ENCODE measurements around the gene FPR2. TPM values are rescaled to one million over a fixed set of nuclear protein-coding genes. Genes with fewer than 3 reads are reported as not detected.

FPR2 gene
- total RNA-seq, 1 experiment from 2014 or later = not detected

DNA sequence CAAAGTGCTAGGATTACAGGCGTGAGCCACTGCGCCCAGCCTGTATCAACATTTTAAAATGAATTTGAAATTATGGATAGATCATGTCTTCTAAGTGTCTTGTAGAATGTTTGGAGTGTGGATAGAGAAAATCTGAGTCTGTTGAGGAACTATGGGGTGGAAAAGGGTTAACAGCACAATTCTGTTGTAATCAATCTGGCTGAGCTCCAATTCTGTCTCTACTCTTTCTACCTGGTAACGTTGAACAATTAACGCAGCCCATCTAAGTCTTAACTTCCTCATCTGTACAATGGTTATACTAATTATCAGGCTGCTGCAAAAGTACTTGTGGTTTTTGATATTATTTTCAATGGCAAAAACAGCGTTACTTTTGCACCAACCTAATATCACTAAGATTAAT lies 4.1 kb downstream of the FPR2 start:
- no peak overlapping the region for H2AFZ ChIP-seq
- DNase-seq = no peak
- H3K36me3 ChIP-seq (ENCODE audit: low read depth) = no peaks in the 10 kb centered on the region
- no peaks in the 10 kb centered on the region for H3K4me1 ChIP-seq (replicated peaks; ENCODE audit: insufficient read depth)
- CTCF ChIA-PET = no interaction called here
- H3K27ac ChIP-seq = no peak overlapping the region
- H3F3A ChIP-seq (ENCODE audit: insufficient read depth, low read depth) = no peaks in the 10 kb centered on the region
- H4K20me1 ChIP-seq (ENCODE audit: insufficient read depth) = no peaks in the 10 kb centered on the region
- H3K4me2 ChIP-seq = no peak overlapping the region
- H3K9me2 ChIP-seq (ENCODE audit: insufficient read depth) = no peaks in the 10 kb centered on the region
- peaks cover 3% of the 10 kb centered on the region; the same call in 1 of the 2 replicates for H3K9me3 ChIP-seq (ENCODE audit: insufficient read depth, low read depth)
- BruUV-seq (replicated peaks) = no TSS peak
- no peak for TF ChIP-seq EZH2 (IDR thresholded peaks at IDR 0.05; ENCODE audit: low read depth)
- TF ChIP-seq, protein P1, sequence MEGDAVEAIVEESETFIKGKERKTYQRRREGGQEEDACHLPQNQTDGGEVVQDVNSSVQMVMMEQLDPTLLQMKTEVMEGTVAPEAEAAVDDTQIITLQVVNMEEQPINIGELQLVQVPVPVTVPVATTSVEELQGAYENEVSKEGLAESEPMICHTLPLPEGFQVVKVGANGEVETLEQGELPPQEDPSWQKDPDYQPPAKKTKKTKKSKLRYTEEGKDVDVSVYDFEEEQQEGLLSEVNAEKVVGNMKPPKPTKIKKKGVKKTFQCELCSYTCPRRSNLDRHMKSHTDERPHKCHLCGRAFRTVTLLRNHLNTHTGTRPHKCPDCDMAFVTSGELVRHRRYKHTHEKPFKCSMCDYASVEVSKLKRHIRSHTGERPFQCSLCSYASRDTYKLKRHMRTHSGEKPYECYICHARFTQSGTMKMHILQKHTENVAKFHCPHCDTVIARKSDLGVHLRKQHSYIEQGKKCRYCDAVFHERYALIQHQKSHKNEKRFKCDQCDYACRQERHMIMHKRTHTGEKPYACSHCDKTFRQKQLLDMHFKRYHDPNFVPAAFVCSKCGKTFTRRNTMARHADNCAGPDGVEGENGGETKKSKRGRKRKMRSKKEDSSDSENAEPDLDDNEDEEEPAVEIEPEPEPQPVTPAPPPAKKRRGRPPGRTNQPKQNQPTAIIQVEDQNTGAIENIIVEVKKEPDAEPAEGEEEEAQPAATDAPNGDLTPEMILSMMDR (conservative IDR thresholded peaks at IDR 0.05) = no peak
- POLR2A ChIA-PET (ENCODE audit: unreplicated experiment) = no interaction called here
- peaks cover 96% of the 10 kb centered on the region for H3K27me3 ChIP-seq (ENCODE audit: insufficient read depth, low read depth)
- H3K4me3 ChIP-seq = no peak overlapping the region
- intact Hi-C loops (cut with micrococcal nuclease; ENCODE audit: unreplicated experiment) = no loop called here
- H3K79me2 ChIP-seq (ENCODE audit: low read depth) = no peaks in the 10 kb centered on the region

DNA sequence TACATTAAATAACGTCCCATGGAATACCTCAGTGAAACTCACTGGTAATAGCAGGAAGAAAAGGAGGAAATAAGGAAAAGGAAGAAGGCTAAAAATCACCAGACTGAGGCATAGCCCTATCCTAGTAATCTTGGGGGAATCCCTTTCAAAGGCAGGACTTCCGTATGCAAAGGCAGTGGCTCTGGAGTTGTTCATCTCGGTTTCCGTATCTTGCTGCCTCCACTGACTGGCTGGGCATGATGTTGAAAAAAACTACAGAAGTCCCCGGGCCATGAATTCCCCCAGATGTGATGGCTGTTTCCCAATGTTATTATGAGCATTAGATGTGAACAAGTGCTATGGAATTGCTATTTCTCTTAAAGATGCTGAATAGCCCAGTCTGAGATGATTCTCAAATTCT lies 5.5 kb downstream of the FPR2 start:
- Histone ChIP-seq H3K4me3 (no peak overlapping the region), H4K20me1 (ENCODE audit: insufficient read depth) (no peaks in the 10 kb centered on the region), H3K36me3 (ENCODE audit: low read depth) (no peaks in the 10 kb centered on the region), H3F3A (ENCODE audit: insufficient read depth, low read depth) (no peaks in the 10 kb centered on the region), H3K27ac (no peak overlapping the region), H3K9me2 (ENCODE audit: insufficient read depth) (no peaks in the 10 kb centered on the region), H2AFZ (no peak overlapping the region), H3K4me2 (no peak overlapping the region), H3K9me3 (ENCODE audit: insufficient read depth, low read depth) (peaks cover 3% of the 10 kb centered on the region; the same call in 1 of the 2 replicates), H3K4me1 (replicated peaks; ENCODE audit: insufficient read depth) (no peaks in the 10 kb centered on the region), H3K27me3 (ENCODE audit: insufficient read depth, low read depth) (peaks cover 92% of the 10 kb centered on the region), H3K79me2 (ENCODE audit: low read depth) (no peaks in the 10 kb centered on the region)
- BruUV-seq (replicated peaks) = no TSS peak
- intact Hi-C loops (cut with micrococcal nuclease; ENCODE audit: unreplicated experiment) = no loop called here
- ChIA-PET POLR2A (ENCODE audit: unreplicated experiment) (no interaction called here), CTCF (no interaction called here)
- no peak for DNase-seq
- TF ChIP-seq, protein P1 (conservative IDR thresholded peaks at IDR 0.05) = no peak
- no peak for TF ChIP-seq EZH2 (IDR thresholded peaks at IDR 0.05; ENCODE audit: low read depth)

DNA sequence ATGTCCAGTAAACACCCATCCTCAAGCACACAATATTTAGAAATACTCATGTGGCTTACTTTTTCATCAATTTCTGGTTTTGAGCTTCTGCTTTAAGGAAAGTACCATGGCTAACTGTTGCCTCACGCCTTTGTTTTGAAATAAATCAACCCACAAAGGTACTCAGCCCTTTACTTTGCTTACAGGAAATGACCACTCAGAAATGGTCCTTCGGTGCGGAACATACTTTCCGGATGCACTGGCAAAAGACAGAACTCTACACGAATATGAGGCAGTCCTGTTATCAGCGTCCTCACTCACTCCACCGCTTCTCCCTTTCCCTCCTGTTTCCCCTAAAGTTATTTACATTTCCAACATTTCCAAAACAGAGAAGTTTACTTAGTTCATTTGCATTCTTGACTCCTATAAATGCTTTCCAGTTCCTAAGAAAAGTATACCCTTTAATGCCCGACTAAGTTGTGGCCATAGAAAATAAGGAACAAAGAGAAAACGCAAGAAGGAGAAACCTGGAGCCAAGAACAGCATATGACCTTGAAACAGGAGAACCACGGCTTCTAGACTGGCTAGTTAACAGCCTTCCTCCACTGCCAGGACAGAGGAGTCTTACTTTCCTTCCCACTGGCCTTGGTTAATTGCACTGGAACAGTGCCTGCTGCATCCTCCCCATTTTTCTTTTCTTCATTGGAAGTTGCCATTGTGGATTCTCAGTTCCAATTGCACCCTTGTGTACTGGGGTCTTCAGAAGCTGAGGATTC lies 10.6 kb downstream of the FPR2 start:
- DNase-seq = no peak
- Histone ChIP-seq H3K79me2 (ENCODE audit: low read depth) (no peaks in the 10 kb centered on the region), H3K4me2 (no peak overlapping the region), H2AFZ (no peak overlapping the region), H3K4me1 (replicated peaks; ENCODE audit: insufficient read depth) (no peaks in the 10 kb centered on the region), H3K9me2 (ENCODE audit: insufficient read depth) (no peaks in the 10 kb centered on the region), H3K9me3 (ENCODE audit: insufficient read depth, low read depth) (0 out of 2 replicates have a peak, but pooled peaks cover 3% of the 10 kb centered on the region), H3F3A (ENCODE audit: insufficient read depth, low read depth) (no peaks in the 10 kb centered on the region), H3K36me3 (ENCODE audit: low read depth) (no peaks in the 10 kb centered on the region), H4K20me1 (ENCODE audit: insufficient read depth) (no peaks in the 10 kb centered on the region), H3K27me3 (ENCODE audit: insufficient read depth, low read depth) (peaks cover 74% of the 10 kb centered on the region), H3K27ac (no peak overlapping the region), H3K4me3 (no peak overlapping the region)
- POLR2A ChIA-PET (ENCODE audit: unreplicated experiment) = no interaction called here
- CTCF ChIA-PET = no interaction called here
- TF ChIP-seq, protein P1 (conservative IDR thresholded peaks at IDR 0.05) = no peak
- TF ChIP-seq EZH2 (IDR thresholded peaks at IDR 0.05; ENCODE audit: low read depth) = no peak
- intact Hi-C loops (cut with micrococcal nuclease; ENCODE audit: unreplicated experiment) = loop anchor here (10.0 kb wide), 1 partner anchor 107 kb away; no protein-coding TSS in a partner anchor
- BruUV-seq (replicated peaks) = no TSS peak

All from PC-9 (cell line).